ENCODE results near the gene TMEM37. TPM values are rescaled to one million over a fixed set of nuclear protein-coding genes. Genes with fewer than 3 reads are reported as not detected.

The TMEM37 gene
- total and polyA plus RNA-seq, 2 of the 13 experiments (the other 11 are each of a cell fraction or from before 2014, with no cell fraction given), result 37.7 to 115 TPM

GRCh38 chr2:119407430-119408220 lies 24.0 kb upstream of the TMEM37 start (continued):
- TF ChIP-seq ZNF768 (CRISPR knock-in tag; IDR thresholded peaks at IDR 0.05) (no peak), POLR2G (IDR thresholded peaks at IDR 0.05; ENCODE audit: low read depth, low read length) (no peak), MED1 (CRISPR knock-in tag; IDR thresholded peaks at IDR 0.05) (peak; percentile 11; the same call in 1 of the 2 replicates), PRDM10 (CRISPR knock-in tag; IDR thresholded peaks at IDR 0.05; ENCODE audit: low read depth) (0 out of 2 replicates have a peak, but pooled peaks have one; percentile 8), TARDBP (CRISPR knock-in tag; IDR thresholded peaks at IDR 0.05) (no peak; the same call in 1 of the 2 replicates), MTERF4 (CRISPR knock-in tag; IDR thresholded peaks at IDR 0.05) (no peak), ATF5 (CRISPR knock-in tag; IDR thresholded peaks at IDR 0.05; ENCODE audit: low read depth) (no peak), DDIT3 (CRISPR knock-in tag; IDR thresholded peaks at IDR 0.05) (no peak), ZFAT (CRISPR knock-in tag; conservative IDR thresholded peaks at IDR 0.05) (no peak), ZBTB44 (CRISPR knock-in tag; IDR thresholded peaks at IDR 0.05) (no peak), ZNF646 (CRISPR knock-in tag; IDR thresholded peaks at IDR 0.05) (no peak), MYPOP (CRISPR knock-in tag; IDR thresholded peaks at IDR 0.05) (0 out of 2 replicates have a peak, but pooled peaks have one; percentile 44)

Data from HepG2 (cell line).